Endothelial cell of hepatic sinusoid (primary cell): ENCODE data around the gene TSPAN3.

Experiments used
- in situ Hi-C: cut with HindIII; loops from 2 replicates; pipeline ENCODE4 v1.10.0; 2017; ENCODE audit warnings: low sequenced_read_pairs

TSPAN3 gene

GRCh38 chr15:77012868-77013267 lies 58.0 kb downstream of the TSPAN3 start:
- in situ Hi-C loops = no loop called here

GRCh38 chr15:77012117-77012712 lies 58.7 kb downstream of the TSPAN3 start:
- in situ Hi-C loops = no loop called here

GRCh38 chr15:77010857-77011256 lies 60.1 kb downstream of the TSPAN3 start:
- in situ Hi-C loops = no loop called here

GRCh38 chr15:77010312-77010686 lies 60.6 kb downstream of the TSPAN3 start:
- in situ Hi-C loops = no loop called here

GRCh38 chr15:77009646-77010311 lies 61.1 kb downstream of the TSPAN3 start:
- in situ Hi-C loops = no loop called here

- in situ Hi-C loops = no loop called here
These were observed 61.7 kb downstream of the TSPAN3 start for GRCh38 chr15:77009176-77009575.

GRCh38 chr15:77004189-77004588 lies 66.7 kb downstream of the TSPAN3 start:
- in situ Hi-C loops = no loop called here

GRCh38 chr15:77002954-77003912 lies 67.7 kb downstream of the TSPAN3 start:
- in situ Hi-C loops = no loop called here

- in situ Hi-C loops = no loop called here
These were observed 68.5 kb downstream of the TSPAN3 start for GRCh38 chr15:77002436-77002835.

GRCh38 chr15:77001966-77002365 lies 68.9 kb downstream of the TSPAN3 start:
- in situ Hi-C loops = no loop called here

- in situ Hi-C loops = no loop called here
These were observed 69.6 kb downstream of the TSPAN3 start for GRCh38 chr15:77001351-77001750.

- in situ Hi-C loops = no loop called here
These were observed 70.9 kb downstream of the TSPAN3 start for GRCh38 chr15:76999996-77000395.

- in situ Hi-C loops = no loop called here
These were observed 72.1 kb downstream of the TSPAN3 start for GRCh38 chr15:76998663-76999285.

- in situ Hi-C loops = no loop called here
These were observed 74.1 kb downstream of the TSPAN3 start for GRCh38 chr15:76996526-76997401.

GRCh38 chr15:76996076-76996525 lies 74.8 kb downstream of the TSPAN3 start:
- in situ Hi-C loops = no loop called here

GRCh38 chr15:76994971-76995945 lies 75.7 kb downstream of the TSPAN3 start, which contains the start of gene PSTPIP1:
TSS of gene PSTPIP1 (plus strand) at chr15:76995126. CDS start at chr15:76995574, 448 bp downstream.
- in situ Hi-C loops = no loop called here

- in situ Hi-C loops = no loop called here
These were observed 76.4 kb downstream of the TSPAN3 start for GRCh38 chr15:76994496-76994895.

- in situ Hi-C loops = no loop called here
These were observed 76.9 kb downstream of the TSPAN3 start for GRCh38 chr15:76994001-76994400.
